Activated T-cell treated with anti-CD3 and anti-CD28 coated beads for 1 hour (primary cell): Measurements from ENCODE around the gene PES1.
"Not testable (repeated sequence)": the region's sequence is repeated elsewhere in the genome, so short reads cannot be mapped to it uniquely, and the experiment has no call there.

Experiments
- DNase-seq: peaks from one replicate; pipeline ENCODE4 v3.0.0-alpha.2; 2020; ENCODE audit warnings: low read depth

The PES1 gene

DNA sequence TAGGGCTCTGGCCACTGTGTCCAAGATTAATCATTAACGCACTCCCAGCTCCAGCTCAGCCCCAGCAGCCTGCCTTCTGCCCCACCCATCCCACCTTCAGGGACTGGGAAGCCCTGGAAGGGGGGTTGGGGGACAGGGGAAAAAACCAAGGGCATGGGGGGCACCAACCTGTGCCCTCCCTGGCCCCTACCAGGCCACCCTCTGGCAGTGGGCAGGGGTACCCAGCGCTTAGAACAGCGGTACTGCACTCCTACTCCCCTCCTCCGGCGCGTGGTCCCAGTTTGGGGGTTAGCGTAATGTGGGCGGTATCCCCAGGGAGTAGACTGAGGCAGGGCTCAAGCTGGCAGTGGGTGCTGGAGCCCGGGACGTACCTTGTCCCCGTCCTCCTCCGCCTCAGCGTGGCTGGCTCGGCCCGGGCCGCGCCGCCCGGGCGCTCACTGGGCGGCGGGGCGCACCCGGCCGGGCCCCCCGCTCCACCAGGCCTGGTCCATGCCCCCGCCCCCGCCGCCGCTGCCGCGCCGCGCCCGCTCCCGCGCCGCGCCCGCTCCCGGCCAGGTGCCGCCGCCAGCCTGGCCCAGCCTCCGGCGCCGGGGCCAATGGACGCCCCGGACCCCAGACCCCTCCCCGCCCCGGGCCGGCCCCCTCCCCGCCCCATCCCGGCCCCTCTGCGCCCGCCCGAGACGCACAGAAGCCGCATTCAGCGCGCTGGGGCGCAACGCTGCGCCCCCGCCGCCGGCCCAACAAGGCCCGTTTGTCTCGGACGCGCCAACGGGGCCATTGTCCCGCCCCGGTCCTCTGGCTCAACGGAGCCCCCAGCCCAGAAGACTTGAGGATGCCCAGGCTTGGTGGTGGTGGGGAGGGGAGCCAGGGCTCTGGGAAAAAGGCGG, 17.4 kb downstream of the PES1 start, which contains the start of gene GAL3ST1:
Gene GAL3ST1 (minus strand): TSS at position 571 of the 887 bp plus-strand sequence. CDS start 17,273 bp downstream, outside the sequence.
- DNase-seq: no peak

DNA sequence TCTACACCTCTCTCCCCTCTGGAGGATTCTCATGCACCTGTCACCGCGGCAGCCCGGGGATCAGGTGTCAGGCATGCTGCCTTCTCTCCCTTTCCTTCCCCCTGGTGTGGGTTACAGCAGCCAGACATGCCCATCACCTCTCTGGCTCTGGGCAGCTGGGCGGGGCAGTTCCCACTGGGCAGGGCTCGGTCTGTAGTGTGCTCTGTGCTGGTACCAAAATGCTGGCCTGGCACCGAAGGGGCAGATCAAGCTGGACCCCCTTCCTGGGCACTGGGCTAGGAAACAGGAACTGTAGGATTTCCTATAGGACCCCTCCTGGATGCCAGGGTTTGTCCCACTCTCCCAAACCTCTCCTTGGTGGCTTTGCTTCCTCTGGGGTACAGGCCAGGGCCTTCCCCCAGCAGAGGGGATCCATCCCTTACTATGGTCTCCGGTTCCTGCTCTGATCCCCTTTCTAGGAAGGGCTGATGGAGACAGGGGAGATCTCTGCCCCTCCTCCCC, 18.1 kb downstream of the PES1 start:
- no peak for DNase-seq

DNA sequence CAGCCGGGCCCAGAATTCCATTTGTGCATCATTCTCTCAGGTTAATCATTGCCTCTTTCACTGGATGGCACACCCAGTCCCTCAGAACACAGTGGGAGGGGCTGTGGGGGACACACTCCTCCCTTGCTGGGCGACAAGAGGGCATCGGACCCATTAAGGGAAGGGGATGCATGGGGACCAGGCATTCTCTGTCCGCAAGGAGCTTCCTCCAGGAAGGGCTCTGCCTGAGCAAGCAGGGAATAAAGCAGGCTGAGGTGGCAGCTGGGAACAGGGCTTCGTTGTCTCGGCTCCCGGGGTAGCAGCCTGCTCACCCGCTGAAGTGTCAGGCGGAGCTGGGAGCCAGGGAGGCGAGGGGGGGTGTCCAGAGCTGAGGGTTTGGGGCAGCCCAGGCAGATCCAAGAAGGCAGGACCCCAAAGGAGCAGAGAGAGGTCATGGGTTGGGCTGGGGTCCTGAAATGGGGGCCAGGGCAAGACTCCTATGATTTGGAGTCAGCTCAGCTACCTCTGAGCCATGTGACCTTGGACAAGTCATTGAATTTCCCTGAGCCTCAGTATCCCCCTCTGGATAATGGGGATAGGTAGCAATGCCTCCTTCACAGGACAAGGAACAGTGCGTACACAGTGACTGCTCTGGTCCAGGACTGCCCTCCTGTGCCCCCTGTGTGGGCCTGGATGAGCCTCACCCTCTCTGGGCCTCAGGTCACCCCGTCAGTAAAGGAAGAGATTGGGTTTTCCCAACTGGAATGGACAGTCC, 18.7 kb downstream of the PES1 start:
- DNase-seq: no peak

DNA sequence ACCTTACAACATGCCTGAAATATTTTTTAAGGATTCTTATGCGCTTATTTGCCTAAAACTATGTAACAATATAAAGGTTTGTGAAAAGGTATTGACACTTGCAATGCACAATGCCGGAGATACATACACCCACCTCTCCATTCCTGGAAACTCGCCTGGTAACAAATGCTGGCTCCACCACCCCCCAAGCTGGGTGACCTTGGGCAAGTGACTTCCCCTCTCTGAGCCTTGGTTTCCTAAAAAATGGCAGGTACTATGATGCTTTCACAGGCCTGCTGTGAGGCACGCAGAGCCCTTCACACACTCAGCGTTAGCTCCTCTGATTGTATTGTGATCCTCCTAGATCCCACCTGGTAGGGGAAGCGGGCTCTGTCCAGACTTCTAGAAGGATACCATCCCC, 19.5 kb downstream of the PES1 start:
- DNase-seq: no peak

DNA sequence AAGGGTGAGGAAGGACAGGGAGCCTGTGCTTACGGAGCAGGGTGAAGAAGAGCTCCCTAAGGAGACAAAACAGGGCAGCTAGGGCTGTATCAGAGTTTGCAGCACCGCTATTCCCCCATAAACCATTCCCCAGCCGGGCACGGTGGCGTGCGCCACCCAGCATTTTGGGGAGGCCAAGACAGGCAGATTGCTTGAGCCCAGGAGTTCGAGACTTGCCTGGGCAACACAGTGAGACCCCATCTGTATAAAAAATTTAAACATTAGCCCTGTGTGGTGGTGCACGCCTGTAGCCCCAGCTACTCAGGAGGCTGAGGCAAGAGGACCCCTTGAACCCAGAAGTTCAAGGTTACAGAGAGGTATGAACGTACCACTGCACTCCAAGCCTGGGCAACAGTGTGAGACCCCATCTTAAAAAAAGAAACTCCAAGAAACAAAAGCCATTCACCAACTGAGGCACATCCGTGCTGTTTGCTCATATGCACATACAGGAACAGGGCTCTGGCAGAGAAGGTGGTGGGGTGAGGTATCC, 22.0 kb downstream of the PES1 start:
- no peak for DNase-seq

DNA sequence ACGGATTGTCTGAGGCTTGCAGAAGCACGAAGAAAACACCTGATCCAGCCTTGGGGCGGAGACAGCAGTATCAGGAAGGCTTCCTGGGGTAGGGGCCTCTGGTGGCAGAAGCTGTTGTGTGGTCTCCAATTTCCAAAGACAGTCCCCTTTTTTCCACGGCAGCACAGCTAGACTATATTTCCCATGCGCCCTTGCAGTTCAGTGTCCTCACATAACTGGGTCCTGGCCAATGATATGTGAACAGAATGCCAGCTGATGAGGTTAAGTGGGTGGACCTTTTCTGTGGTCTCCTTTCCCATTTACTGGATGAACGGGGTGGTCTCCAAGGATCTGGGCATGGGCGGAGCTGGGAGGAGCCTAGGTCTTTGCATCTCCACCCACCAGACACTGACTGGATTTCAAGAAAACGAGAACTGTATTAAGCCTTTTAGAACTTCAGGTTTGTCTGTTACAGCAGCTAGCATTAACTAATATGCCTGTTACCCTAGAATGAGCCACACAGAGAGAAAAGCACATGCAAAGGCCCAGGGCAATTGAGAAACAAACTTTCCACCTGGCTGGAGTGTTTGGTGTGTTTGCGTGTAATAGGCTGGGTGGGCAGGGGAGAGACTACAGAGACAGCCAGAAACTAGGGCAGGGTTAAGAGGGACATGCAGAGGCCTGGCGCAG, 23.4 kb downstream of the PES1 start:
- DNase-seq: no peak

DNA sequence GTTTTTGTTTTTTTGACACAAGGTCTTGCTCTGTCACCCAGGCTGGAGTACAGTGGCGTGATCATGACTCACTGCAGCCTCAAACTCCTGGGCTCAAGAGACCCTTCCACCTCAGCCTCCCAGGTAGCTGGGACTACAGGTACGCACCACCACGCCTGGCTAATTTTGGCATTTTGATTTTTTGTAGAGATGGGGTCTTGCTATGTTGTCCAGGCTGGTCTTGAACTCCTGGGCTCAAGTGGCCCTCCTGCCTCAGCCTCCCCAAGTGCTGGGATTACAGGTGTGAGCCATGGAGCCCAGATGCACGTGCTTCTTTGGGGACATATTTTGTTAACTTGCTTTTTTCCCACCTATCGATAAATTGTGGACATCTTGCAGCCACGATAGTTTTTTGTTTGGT, 24.4 kb downstream of the PES1 start:
- DNase-seq: not testable (repeated sequence)

DNA sequence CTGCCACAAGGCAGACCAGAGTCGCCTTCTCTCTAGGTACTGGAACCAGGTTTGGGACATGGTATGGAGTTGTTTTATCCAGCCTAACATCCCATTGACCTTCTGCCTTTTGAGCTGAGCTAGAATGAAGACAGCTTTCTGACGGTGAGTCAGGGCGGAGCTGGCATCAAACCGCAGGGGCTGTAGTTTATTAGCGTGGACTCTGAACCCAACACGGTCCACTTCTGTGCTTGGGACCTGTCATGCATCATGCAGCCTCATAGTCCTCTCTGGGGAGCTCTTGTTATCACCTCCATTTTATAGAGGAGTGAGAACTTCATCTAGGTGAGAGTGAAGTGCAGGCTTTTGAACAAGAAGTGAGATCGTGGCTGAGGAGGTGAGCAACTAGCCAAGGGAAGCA, 25.6 kb downstream of the PES1 start:
- DNase-seq: no peak

DNA sequence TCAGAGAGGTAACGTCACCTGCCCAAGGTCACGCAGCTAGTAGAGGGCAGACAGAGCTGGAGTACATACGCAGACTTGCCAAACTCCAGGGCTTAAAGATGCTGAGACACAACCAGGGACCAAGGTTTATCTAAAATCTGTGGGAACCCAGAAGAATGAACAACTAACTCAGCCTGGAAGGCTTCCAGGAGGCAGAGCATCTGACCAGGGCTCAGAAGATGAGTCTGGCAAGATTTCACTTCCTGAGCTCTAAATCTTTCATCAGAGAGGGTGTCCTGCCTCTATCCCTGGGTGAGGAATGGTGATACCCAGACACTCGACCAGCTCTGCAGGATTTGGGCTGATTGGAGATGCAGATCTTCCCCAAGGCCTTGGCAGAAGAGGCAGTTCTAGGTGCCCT, 26.4 kb downstream of the PES1 start:
- no peak for DNase-seq

DNA sequence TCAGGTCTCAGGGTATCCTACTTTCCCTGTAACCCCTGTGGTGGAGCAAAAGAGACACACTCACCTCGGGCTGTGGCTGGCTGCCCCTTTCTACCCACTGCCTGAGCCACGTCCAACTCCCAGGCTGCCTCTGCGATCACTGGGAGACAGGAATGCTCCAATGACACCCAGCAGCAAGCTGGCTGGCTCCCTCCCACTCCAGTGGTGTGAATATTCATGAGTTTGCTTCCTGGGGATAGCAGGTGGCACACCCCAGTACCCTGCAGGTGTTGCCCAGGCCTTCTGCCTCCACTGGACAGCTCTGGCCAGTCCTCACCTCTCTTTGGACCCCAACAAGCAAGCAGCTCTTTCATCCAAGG, 27.0 kb downstream of the PES1 start:
- no peak for DNase-seq

DNA sequence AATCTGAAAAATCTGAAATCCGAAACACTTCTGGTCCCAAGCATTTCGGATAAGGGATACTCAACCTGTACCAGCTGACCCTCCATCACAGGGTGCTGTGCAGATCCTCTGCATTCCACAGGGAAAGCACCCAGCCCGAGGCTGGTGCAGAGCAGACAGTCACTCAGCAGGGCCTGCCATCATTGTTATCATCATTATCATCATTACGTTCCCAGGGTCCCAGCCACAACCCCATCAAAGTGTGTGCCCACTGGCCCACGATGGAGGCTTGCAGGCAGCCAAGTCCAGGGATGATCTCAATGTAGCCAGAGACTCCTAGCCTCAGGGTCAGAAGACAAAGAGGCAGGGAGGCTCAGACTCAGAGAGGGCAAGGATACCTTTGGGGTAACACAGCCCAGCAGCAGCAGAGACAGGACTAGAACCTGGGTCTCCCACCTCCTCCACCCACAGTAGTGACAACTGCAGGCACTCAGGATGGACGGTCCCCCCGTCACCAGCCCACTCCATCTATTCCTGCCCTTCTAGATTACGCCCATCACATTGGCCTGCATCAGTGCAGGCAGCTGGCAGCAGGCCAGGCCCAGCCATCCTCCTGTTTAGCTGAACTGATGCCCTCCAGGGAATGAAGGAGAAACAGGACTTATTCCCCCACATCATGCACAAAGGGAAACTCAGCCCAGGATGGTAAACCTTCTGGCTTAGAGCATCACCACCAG, 27.5 kb downstream of the PES1 start:
- no peak for DNase-seq

DNA sequence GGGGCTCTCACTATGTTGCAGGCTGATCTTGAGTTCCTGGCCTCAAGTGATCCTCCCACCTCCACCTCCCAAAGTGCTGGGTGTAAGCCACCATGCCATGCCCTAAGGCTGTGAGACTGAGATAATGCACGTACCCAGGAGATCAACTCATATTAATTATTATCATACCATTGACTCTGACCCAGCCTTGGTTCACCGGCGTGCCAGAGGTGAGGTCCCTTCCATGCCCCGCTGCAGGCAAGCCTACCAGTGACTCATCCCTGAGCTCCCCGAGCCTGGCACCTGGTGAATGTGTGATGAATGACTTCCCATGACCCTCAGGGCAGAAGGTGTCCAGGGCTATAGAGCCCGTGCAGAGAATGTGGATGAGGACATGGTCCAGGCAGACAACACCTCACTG, 29.3 kb downstream of the PES1 start:
- no peak for DNase-seq

DNA sequence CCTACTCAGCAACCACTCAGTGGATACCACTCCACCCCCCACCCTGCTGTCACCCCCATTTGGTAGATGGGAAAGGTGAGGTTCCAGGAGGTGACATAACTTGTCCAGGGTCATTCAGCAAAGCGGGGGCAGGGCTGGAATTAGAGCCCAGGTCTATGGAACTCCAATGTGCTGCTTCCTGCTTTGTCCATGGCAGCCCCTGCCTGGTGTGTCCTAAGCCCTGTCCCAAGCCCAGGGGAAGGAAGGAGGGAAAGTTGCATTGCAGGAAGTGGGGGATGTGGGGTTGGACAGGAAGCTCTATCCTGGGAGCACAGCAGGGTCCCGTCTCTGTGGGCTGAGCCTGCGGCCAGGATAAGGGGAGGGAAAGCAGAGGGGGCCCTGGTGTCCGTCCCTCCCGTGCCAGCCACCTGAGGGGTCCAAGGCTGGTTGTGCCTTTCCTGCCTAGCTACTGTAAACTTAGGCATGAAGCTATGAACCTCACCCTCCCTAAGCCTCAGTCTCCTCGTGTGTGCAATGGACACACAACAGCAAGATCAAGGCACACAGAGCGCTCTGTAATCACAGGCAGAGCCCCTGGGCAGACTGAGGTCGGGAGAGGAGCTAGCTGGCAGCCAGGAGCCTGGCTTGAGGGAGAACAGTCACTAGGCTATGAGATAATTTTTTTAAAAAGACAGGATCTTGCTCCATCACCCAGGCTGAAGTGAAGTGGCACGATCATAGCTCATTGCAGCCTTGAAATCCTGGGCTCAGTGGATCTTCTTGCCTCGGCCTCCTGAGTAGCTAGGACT, 30.1 kb downstream of the PES1 start:
- no peak for DNase-seq

DNA sequence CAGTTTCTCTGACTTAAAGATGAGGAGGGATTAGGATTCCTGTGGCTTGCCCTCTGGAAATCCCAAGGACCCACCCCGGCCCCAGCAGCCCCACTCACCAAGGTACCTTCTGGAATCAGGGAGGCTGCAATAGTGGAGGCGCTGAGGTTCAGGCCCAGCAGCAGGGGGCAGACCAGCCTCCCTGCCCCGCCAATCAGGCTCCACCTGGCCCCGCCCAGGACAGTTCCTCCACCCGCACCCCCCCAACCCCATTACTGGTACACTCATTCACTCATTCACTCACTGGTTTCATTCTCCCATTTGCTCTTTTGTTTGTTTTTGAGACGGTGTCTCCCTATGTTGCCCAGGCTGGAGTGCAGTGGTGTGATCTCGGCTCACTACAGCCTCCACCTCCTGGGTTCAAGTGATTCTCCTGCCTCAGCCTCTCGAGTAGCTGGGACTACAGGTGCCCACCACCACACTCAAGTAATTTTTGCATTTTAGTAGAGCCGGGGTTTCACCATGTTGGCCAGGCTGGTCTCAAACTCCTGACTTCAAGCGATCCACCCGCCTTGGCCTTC, 31.0 kb downstream of the PES1 start:
- not testable (repeated sequence) for DNase-seq

DNA sequence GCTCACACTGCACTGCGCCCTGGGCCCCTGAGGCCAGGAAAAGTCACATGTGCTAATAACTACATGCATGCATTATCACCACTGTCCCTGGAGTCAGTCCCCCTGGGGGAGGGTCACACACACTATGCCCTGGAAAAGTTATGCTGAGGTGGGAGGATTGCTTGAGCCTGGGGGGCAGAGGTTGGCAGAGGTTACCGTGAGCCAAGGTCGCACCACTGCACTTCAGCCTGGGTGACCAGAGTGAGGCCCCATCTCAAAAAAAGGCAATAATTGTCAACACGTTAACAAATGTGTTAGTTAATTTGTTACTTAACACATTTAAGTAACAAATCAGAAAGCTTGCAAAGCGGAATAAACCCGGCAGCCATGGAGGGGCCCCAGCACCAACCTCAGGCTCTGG, 31.8 kb downstream of the PES1 start:
- DNase-seq: no peak

DNA sequence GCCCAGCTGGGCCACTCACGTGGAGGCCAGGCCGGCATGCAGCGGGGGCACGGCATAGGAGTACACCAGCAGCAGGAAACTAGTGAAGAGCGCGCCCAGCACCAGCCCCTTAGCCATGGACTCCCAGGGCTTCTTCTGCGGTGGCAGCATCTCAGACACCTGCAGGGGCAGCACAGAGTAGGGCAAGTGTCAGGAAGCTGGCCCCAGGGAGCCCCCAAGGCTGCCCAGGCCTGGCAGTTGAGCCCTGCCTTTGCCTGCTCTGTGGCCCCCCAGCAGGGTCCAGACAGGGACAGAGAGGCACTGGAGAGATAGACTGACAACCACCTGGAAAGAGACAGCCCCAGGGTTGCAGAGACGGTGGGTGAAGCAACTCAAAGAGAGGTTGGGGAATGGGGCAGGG, 34.5 kb downstream of the PES1 start:
- no peak for DNase-seq

DNA sequence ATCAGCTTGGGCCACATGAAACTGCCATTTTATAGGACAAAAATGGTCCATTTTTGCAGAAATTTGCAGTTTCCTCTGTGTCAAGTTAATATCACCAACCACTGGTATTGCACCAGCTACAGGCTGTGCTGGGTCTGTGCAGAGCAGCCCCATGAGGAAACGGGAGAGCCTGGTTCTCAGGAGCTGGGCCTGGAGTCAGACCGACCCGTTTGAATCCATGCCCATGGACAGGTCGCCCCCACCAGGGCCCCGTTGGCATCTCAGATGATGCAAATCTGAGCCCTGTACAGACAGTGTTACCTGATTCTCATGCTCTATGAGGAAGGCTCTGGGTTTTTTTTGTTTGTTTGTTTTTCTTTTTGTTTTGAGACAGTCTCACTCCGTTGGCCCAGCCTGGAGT, 35.3 kb downstream of the PES1 start:
- DNase-seq: no peak

DNA sequence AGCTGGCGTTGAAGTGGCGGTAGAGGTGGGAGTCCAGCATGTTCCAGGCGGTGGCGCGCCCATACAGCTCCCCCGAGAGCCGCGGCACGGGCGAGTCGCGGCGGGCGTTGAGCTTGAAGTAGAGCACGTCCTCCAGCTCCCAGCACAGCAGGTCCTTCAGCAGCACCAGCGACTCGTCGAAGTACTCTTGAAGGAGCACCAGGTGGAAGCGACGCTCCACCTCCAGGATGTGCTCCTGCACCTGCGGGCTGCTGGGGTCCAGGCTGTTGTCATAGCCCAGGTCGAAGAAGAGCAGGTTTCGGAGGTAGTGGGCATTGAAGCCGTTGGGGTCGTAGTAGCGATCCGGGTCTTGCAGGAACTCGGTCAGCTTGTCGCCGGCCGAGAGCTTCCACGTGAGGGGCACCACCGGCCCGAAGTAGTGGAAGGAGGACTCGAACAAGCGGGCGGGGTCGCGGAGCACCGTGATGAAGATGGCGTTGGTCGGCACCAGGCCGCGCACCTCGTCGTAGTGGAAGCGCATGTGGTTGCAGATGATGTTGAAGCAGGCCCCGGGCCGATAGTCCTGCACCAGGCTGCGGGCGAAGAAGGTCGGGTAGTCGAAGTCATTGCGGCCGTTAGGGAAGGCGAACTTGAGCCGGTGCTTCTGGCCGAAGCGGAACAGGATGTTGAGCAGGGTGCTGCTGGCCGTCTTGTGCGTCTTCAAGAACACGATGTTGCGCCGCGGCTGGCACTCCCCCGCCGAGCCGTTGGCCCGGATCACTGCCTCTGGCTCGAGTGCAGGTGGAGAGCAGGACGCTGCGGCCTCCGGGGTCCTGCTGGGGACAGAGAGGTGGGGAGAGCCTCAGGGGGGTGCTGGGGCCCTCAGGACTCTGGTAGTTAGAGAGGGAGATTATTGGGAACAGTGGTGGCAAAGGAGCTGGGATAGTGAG, 36.2 kb downstream of the PES1 start:
- no peak for DNase-seq

DNA sequence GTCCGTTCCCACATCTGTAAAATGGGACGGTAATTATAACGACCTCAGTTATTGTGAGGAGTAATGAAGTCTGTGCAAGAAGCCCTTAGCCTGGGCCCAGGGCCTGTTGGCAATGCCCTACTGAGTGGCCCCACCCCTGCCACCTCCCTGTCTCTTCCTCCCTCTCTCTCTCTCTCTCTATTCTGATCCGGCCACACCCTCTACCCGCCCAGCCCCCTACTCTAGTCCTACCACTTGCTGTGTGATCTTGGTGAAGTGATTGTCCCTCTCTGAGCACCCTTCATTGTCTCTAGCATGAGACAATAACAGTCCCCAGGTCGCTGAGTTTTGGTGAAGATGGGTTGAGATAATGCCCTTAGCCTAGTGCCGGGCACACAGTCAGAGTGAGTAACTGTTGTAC, 37.7 kb downstream of the PES1 start:
- DNase-seq: no peak
